Measurements from ENCODE around the gene PRRX2.

PRRX2 gene

GRCh38 chr9:129628709-129629108, 36.7 kb upstream of the PRRX2 start:
- no peak for DNase-seq
- no peak overlapping the region for H4K8ac ChIP-seq (ENCODE audit: low read depth, low read length)

DNA sequence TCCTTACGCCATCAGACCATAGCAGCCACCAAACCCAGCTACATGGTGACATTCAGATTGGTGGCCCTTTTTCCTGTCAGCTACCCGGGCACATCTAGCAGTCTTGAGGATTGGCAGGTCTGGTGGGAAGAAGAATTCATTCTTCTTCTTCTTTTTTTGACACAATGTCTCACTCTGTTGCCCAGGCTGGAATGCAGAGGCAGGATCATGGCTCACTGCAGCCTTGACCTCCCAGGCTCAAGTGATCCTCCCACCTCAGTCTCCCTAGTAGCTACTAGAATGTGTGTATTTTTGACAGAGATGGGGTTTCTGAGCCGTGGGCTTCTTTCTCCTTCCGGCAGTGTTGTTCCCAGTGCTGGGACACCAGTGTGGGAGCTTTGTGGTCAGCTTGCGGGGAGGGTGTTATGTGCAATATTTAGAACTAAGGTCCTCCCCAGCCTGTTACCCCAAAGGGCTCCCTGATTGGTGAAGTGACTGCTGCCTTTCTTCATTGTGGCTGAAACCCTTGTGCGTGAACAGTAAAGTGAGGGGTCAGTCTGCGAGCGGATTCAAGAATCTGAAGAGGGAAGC, 36.1 kb upstream of the PRRX2 start:
- Histone ChIP-seq H4K5ac (ENCODE audit: low read length) (no peak overlapping the region), H3K79me2 (ENCODE audit: control insufficient read depth, insufficient read depth, low read length) (peaks cover 78% of the 10 kb centered on the region), H3K27ac (ENCODE audit: low read depth, low read length) (no peak overlapping the region), H3K23ac (ENCODE audit: low read length) (no peak overlapping the region), H3K9ac (ENCODE audit: low read length) (no peak overlapping the region), H2BK5ac (ENCODE audit: low read length) (no peak overlapping the region), H3K4me2 (ENCODE audit: low read length) (no peak overlapping the region), H2AK5ac (ENCODE audit: low read length) (no peak overlapping the region), H3K36me3 (ENCODE audit: control insufficient read depth, insufficient read depth, low read length) (peaks cover 4% of the 10 kb centered on the region), H3K56ac (ENCODE audit: low read length) (no peak overlapping the region), H2BK120ac (ENCODE audit: low read depth, low read length) (no peak overlapping the region), H3K27me3 (ENCODE audit: insufficient read depth, low read length, poor library complexity) (no peaks in the 10 kb centered on the region), H4K8ac (ENCODE audit: low read depth, low read length) (no peak overlapping the region), H3K4ac (ENCODE audit: low read depth, low read length) (no peak overlapping the region), H2BK15ac (replicated peaks; ENCODE audit: low read depth) (no peak overlapping the region), H3K79me1 (ENCODE audit: low read length) (peaks cover 35% of the 10 kb centered on the region), H3K4me1 (ENCODE audit: control insufficient read depth, low read depth, low read length) (peaks cover 11% of the 10 kb centered on the region), H3K4me3 (ENCODE audit: low read length) (no peak overlapping the region), H3K18ac (ENCODE audit: low read length) (no peak overlapping the region)
- no peak for DNase-seq
- no CpG with 5 or more reads among the region's 8 CpGs for whole genome bisulfite sequencing (ENCODE audit: extremely low coverage, insufficient coverage, low lambda C conversion rate)

More at GRCh38 chr9:129628709-129629108, 36.7 kb upstream of the PRRX2 start:
- Histone ChIP-seq H2BK120ac (ENCODE audit: low read depth, low read length) (no peak overlapping the region), H3K27me3 (ENCODE audit: insufficient read depth, low read length, poor library complexity) (no peaks in the 10 kb centered on the region), H3K56ac (ENCODE audit: low read length) (no peak overlapping the region), H3K4me2 (ENCODE audit: low read length) (no peak overlapping the region), H3K4me1 (ENCODE audit: control insufficient read depth, low read depth, low read length) (peaks cover 11% of the 10 kb centered on the region), H3K79me2 (ENCODE audit: control insufficient read depth, insufficient read depth, low read length) (peaks cover 74% of the 10 kb centered on the region), H3K27ac (ENCODE audit: low read depth, low read length) (no peak overlapping the region), H4K5ac (ENCODE audit: low read length) (no peak overlapping the region), H3K4me3 (ENCODE audit: low read length) (no peak overlapping the region), H3K9ac (ENCODE audit: low read length) (no peak overlapping the region), H3K79me1 (ENCODE audit: low read length) (peaks cover 31% of the 10 kb centered on the region), H3K4ac (ENCODE audit: low read depth, low read length) (no peak overlapping the region), H2AK5ac (ENCODE audit: low read length) (no peak overlapping the region), H2BK5ac (ENCODE audit: low read length) (no peak overlapping the region), H3K23ac (ENCODE audit: low read length) (no peak overlapping the region), H2BK15ac (replicated peaks; ENCODE audit: low read depth) (no peak overlapping the region), H3K18ac (ENCODE audit: low read length) (no peak overlapping the region), H3K36me3 (ENCODE audit: control insufficient read depth, insufficient read depth, low read length) (no peaks in the 10 kb centered on the region)
- WGBS (ENCODE audit: extremely low coverage, insufficient coverage, low lambda C conversion rate), result no CpG with 5 or more reads among the region's 6 CpGs

GRCh38 chr9:129630967-129631673, 34.3 kb upstream of the PRRX2 start:
- Histone ChIP-seq H4K5ac (ENCODE audit: low read length) (no peak overlapping the region), H4K8ac (ENCODE audit: low read depth, low read length) (no peak overlapping the region), H3K4me2 (ENCODE audit: low read length) (no peak overlapping the region), H3K23ac (ENCODE audit: low read length) (peak overlapping the region; percentile 17), H3K4me1 (ENCODE audit: control insufficient read depth, low read depth, low read length) (peaks cover 11% of the 10 kb centered on the region), H3K79me2 (ENCODE audit: control insufficient read depth, insufficient read depth, low read length) (peaks cover 77% of the 10 kb centered on the region), H2BK120ac (ENCODE audit: low read depth, low read length) (no peak overlapping the region), H3K56ac (ENCODE audit: low read length) (peak overlapping the region; percentile 46), H3K79me1 (ENCODE audit: low read length) (peaks cover 37% of the 10 kb centered on the region), H3K36me3 (ENCODE audit: control insufficient read depth, insufficient read depth, low read length) (peaks cover 11% of the 10 kb centered on the region), H3K4me3 (ENCODE audit: low read length) (no peak overlapping the region), H3K18ac (ENCODE audit: low read length) (no peak overlapping the region), H3K4ac (ENCODE audit: low read depth, low read length) (no peak overlapping the region), H3K27ac (ENCODE audit: low read depth, low read length) (no peak overlapping the region), H2AK5ac (ENCODE audit: low read length) (no peak overlapping the region), H3K27me3 (ENCODE audit: insufficient read depth, low read length, poor library complexity) (no peaks in the 10 kb centered on the region), H2BK5ac (ENCODE audit: low read length) (no peak overlapping the region), H2BK15ac (replicated peaks; ENCODE audit: low read depth) (no peak overlapping the region), H3K9ac (ENCODE audit: low read length) (peak overlapping the region; percentile 38)
- no CpG with 5 or more reads among the region's 21 CpGs for WGBS (ENCODE audit: extremely low coverage, insufficient coverage, low lambda C conversion rate)
- peak; percentile 31 for DNase-seq

- Histone ChIP-seq H3K4me2 (ENCODE audit: low read length) (no peak overlapping the region), H3K27me3 (ENCODE audit: insufficient read depth, low read length, poor library complexity) (no peaks in the 10 kb centered on the region), H4K5ac (ENCODE audit: low read length) (no peak overlapping the region), H3K36me3 (ENCODE audit: control insufficient read depth, insufficient read depth, low read length) (peaks cover 11% of the 10 kb centered on the region), H2BK15ac (replicated peaks; ENCODE audit: low read depth) (no peak overlapping the region), H2AK5ac (ENCODE audit: low read length) (no peak overlapping the region), H3K4me3 (ENCODE audit: low read length) (no peak overlapping the region), H3K9ac (ENCODE audit: low read length) (no peak overlapping the region), H3K4ac (ENCODE audit: low read depth, low read length) (no peak overlapping the region), H3K27ac (ENCODE audit: low read depth, low read length) (no peak overlapping the region), H3K56ac (ENCODE audit: low read length) (no peak overlapping the region), H3K79me2 (ENCODE audit: control insufficient read depth, insufficient read depth, low read length) (peaks cover 71% of the 10 kb centered on the region), H3K4me1 (ENCODE audit: control insufficient read depth, low read depth, low read length) (peaks cover 11% of the 10 kb centered on the region), H2BK5ac (ENCODE audit: low read length) (no peak overlapping the region), H3K23ac (ENCODE audit: low read length) (no peak overlapping the region), H4K8ac (ENCODE audit: low read depth, low read length) (no peak overlapping the region), H3K79me1 (ENCODE audit: low read length) (peaks cover 37% of the 10 kb centered on the region), H2BK120ac (ENCODE audit: low read depth, low read length) (no peak overlapping the region), H3K18ac (ENCODE audit: low read length) (no peak overlapping the region)
- no CpG with 5 or more reads among the region's 19 CpGs for WGBS (ENCODE audit: extremely low coverage, insufficient coverage, low lambda C conversion rate)
- no peak for DNase-seq
These were observed 33.7 kb upstream of the PRRX2 start for GRCh38 chr9:129631674-129632129.

GRCh38 chr9:129632460-129632859, 33.0 kb upstream of the PRRX2 start:
- H2AK5ac ChIP-seq (ENCODE audit: low read length), result no peak overlapping the region
- H3K79me2 ChIP-seq (ENCODE audit: control insufficient read depth, insufficient read depth, low read length), result peaks cover 64% of the 10 kb centered on the region
- no peak overlapping the region for H3K27ac ChIP-seq (ENCODE audit: low read depth, low read length)
- H3K4ac ChIP-seq (ENCODE audit: low read depth, low read length), result no peak overlapping the region
- no peak overlapping the region for H3K4me2 ChIP-seq (ENCODE audit: low read length)
- H3K79me1 ChIP-seq (ENCODE audit: low read length), result peaks cover 31% of the 10 kb centered on the region
- no peak overlapping the region for H3K23ac ChIP-seq (ENCODE audit: low read length)
- H3K9ac ChIP-seq (ENCODE audit: low read length), result no peak overlapping the region
- H2BK5ac ChIP-seq (ENCODE audit: low read length), result no peak overlapping the region
- H4K5ac ChIP-seq (ENCODE audit: low read length), result no peak overlapping the region
- H3K27me3 ChIP-seq (ENCODE audit: insufficient read depth, low read length, poor library complexity), result no peaks in the 10 kb centered on the region
- WGBS (ENCODE audit: extremely low coverage, insufficient coverage, low lambda C conversion rate), result no CpG with 5 or more reads among the region's 13 CpGs
- H3K4me1 ChIP-seq (ENCODE audit: control insufficient read depth, low read depth, low read length), result peaks cover 8% of the 10 kb centered on the region
- no peak overlapping the region for H3K4me3 ChIP-seq (ENCODE audit: low read length)
- H3K36me3 ChIP-seq (ENCODE audit: control insufficient read depth, insufficient read depth, low read length), result peaks cover 11% of the 10 kb centered on the region
- no peak overlapping the region for H3K18ac ChIP-seq (ENCODE audit: low read length)
- H2BK15ac ChIP-seq (replicated peaks; ENCODE audit: low read depth), result no peak overlapping the region
- H4K8ac ChIP-seq (ENCODE audit: low read depth, low read length), result no peak overlapping the region
- no peak for DNase-seq
- no peak overlapping the region for H2BK120ac ChIP-seq (ENCODE audit: low read depth, low read length)
- H3K56ac ChIP-seq (ENCODE audit: low read length), result no peak overlapping the region

Measured in mesendoderm (in vitro differentiated cells).